Ecto neural progenitor cell (in vitro differentiated cells): ENCODE results near the gene RAB40C.
A peak's percentile ranks its signal among the peaks of the same experiment; 100 is the strongest.

ENCODE experiments used
- DNase-seq: peaks from one replicate; pipeline ENCODE4 v3.0.0-alpha.2; 2018; ENCODE audit warnings: low spot score

RAB40C gene

GRCh38 chr16:617855-618254, 28.0 kb downstream of the RAB40C start:
- no peak for DNase-seq

GRCh38 chr16:619476-620100, 29.7 kb downstream of the RAB40C start:
- DNase-seq: no peak

GRCh38 chr16:620700-621525, 31.0 kb downstream of the RAB40C start:
- no peak for DNase-seq

DNA sequence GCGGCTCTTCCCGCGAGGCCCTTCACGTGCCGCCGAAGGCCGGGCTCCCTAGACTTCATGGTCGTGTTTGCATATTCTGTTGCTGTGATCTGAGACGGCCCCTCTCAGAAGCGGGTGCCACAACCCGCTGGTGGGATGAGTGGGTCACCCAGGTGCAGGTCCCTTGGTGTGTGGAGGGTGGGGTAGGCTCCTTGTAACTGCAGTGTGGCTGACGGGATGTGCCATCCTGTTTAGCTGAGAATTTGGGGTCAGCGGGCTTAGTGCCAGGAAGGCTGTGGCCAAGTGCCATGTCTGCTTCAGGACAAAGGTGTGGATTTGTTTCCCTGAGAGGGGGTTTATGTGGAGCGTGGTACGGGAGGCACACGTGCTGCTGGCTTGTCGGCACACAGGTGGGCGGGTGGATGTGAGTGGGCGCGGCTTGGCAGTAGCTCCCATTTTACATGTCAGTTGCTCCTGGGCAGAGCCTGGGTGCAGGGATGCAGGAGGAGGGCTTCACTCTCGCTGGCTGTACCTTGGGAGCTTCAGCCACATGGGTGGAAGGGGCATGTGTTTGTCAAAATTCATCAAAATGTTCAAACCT, 31.8 kb downstream of the RAB40C start:
- DNase-seq: no peak

GRCh38 chr16:622920-623280, 33.0 kb downstream of the RAB40C start:
- no peak for DNase-seq

GRCh38 chr16:624526-625070, 34.7 kb downstream of the RAB40C start:
- no peak for DNase-seq

DNA sequence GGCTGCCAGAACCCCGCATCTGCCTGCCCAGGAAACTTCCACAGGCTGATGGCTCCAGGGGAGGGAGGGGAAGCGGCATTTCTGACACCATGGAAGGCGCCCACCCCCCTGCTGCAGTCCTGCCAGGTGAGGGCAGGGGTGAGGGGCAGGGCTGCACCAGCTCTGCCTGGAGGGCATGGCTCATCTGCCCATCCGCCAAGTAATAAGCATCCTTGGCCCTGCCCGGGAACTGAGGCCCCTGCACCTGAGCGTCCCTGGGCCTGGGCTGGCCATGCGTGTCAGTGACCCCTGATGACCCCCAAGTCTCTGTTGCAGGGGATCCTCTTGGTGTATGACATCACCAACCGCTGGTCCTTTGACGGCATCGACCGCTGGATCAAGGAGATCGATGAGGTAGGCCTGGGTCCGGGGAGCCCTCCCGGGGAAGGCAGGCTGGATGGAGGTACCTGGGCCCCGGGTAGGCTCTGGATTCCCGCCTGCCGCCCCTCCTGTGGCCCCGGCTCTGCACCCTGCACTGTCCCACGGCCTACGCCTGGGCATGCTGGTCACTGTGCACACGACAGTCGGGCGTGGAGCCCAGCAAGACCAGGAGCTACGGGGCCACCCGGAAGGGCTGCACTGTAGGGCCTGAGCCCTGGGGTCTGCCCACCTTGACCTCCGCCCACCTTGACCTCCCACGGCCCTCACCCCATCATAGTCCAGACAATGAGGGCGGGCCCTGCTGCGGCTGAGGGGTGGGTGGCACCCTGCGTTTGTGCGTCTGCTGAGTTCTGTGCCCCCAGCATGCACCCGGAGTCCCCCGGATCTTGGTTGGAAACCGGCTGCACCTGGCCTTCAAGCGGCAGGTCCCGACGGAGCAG, 35.5 kb downstream of the RAB40C start:
- DNase-seq: no peak

GRCh38 chr16:625977-626765, 36.3 kb downstream of the RAB40C start:
- no peak for DNase-seq

DNA sequence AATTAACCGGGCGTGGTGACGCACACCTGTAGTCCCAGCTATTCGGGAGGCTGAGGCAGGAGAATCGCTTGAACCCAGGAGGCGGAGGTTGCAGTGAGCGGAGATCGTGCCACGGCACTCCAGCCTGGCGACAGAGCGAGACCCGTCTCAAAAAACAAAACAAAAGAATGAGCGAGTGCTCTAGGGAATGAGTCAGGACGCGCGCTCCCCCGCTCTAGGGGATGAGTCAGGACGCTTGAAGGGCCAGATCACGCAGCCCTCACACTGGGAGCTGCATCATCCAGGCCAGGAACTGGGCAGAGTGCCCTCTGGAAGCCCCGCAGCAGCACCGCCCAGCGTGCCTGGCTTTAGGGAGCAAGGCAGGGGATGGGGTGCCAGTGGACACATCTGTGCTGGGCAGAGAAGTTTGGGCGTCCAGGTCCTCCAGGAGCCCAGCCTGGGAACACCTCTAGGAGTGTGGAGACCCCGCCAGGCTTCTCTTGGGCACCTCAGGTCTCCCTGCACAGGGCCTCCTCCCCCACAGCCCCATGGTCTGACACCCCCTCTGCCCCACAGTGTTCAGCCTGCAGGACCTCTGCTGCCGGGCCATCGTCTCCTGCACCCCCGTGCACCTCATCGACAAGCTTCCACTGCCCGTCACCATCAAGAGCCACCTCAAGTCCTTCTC, 37.1 kb downstream of the RAB40C start:
- no peak for DNase-seq

GRCh38 chr16:627454-628239, 37.8 kb downstream of the RAB40C start:
- DNase-seq: no peak

- no peak for DNase-seq
Measured at GRCh38 chr16:628321-629061, 38.6 kb downstream of the RAB40C start.

GRCh38 chr16:629185-629832, 39.4 kb downstream of the RAB40C start:
- DNase-seq: peak; percentile 88

DNA sequence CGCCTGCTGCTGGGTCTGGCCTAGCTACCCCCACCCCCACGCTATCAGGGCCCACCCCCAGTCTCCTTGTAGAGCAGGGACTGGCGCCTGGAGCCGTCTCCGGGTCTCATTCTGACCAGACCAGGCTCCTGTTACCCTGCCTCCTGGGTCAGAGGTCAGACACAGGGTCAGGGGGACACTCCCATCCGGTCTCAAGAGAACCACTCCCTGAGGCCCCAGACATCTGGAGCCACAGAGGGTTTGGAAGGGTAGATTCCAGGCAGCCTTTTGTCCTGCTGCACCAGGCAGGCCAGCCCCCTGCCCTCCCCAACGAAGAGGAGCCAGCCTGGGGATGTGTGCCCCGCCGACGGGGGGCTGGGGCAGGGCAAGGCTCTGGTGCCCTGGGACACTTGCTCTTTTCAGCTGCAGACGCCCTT, 40.0 kb downstream of the RAB40C start:
- DNase-seq: peak; percentile 95

DNA sequence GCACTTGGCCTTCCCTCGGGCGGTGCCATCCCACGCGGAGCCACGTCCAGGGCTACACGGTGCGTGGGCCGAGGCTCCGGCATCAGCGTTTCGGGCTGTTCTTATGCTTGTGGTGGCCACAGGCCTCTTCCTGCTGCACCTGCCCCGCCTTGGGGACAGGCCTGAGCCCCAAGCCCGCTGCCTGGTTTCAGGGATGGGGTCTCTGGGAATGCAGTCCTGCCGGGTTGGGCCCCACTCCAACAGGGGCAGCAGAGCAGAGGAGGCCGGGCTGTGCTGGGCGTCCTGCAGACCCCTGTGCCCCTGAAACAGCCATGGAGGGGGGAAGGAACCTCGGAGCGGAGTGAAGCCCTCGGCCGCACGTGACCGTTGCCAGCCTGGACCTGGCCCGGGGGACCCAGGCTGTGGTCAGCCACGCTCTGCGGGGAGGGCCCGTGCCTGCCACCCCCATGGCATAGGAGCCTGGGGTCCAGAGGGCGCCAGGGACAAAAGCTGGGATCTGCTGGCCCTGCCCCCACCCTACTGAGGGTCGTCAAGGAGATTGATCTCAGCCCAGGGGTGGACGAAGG, 40.5 kb downstream of the RAB40C start:
- DNase-seq: no peak

DNA sequence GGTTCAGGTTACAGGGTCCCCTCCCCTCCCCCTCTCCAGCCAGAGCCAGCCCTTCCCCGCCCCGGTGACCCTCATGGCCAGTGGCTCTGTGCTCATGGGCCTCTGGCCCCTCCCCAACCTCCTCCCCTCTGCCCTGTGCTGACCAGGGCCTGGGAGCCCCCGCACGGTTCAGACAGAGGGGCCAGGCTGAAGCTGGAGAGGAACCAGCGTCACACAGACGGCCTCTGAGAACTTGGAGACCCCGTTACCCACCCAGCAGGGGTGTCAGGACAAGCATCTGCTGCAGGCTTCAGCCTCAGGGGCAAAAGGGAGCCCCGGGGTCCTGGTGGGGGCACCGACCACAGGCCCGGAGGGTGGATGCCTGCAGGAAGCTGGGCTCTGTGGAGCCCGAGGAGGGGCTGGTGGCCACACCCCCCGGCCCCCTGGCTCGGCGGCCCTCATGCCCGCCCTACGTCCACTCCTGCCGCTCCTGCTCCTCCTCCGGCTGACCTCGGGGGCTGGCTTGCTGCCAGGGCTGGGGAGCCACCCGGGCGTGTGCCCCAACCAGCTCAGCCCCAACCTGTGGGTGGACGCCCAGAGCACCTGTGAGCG, 41.0 kb downstream of the RAB40C start, which contains the start of gene WFIKKN1:
Gene WFIKKN1 (plus strand): TSS at position 171 of the 591 bp plus-strand sequence. CDS start 269 bp downstream, at position 440.
- peak; percentile 94 for DNase-seq

DNA sequence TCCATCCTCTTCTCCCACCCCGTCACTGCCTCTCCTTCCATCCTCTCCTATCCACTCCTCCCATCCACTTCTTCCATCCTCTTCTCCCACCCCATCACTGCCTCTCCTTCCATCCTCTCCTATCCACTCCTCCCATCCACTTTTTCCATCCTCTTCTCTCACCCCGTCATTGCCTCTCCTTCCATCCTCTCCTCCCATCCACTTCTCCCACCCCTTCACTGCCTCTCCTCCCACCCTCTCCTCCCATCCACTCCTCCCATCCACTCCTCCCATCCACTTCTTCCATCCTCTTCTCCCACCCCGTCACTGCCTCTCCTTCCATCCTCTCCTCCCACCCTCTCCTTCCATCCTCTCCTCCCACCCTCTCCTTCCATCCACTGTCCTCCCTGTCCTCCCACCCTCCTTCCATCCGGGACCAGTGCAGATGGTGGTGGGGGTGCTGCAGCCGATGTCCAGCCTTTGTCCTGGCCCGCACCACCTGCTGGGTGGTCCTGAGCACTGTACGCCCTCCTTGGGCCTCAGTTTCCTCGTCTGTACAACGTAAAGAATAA, 42.0 kb downstream of the RAB40C start:
- DNase-seq: no peak
